Pancreas (tissue), 10 donors: Measurements from ENCODE around the gene PTPRU. TPM values are rescaled to one million over a fixed set of nuclear protein-coding genes. Genes with fewer than 3 reads are reported as not detected.

Experiments
- ATAC-seq, 4 donors: fragments of 200-7000 bp; cut with Tn5 transposase; one replicate each; pipeline versions ENCODE4 v1.8.0 to v1.9.1; 2020; ENCODE audit warnings: mild to moderate bottlenecking in 4 of 4, moderate library complexity in 4 of 4
- DNase-seq, 6 donors: peaks; one replicate each; pipeline ENCODE4 v3.0.0-alpha.2; 2020
- FAIRE-seq: peaks from 2 replicates; lab custom pipeline; 2012; peaks lifted over from hg19 to GRCh38; lab: Jason Lieb, UNC
- H3K27ac ChIP-seq, 4 donors: fragments of 200-600 bp; sonication (generic); 1 replicate in 3 of 4; 2 replicates in 1 of 4; pipeline versions ENCODE4 v1.5.0 to v1.8.0; 2020
- H3K27me3 ChIP-seq, 4 donors: fragments of 200-600 bp; one replicate each; pipeline ENCODE4 v1.8.0; 2021
- H3K36me3 ChIP-seq, 3 donors: fragments of 200-600 bp; sonication (generic) in 1 of 3; one replicate each; pipeline versions ENCODE4 v1.5.0 to v1.8.0; 2020 to 2021
- H3K4me1 ChIP-seq, 3 donors: fragments of 200-600 bp; one replicate each; pipeline ENCODE4 v1.8.0; 2021
- H3K4me3 ChIP-seq, 4 donors: fragments of 200-600 bp; sonication (generic) in 2 of 4; one replicate each; pipeline versions ENCODE4 v1.5.0 to v1.8.0; 2020 to 2021
- H3K9me3 ChIP-seq, 4 donors: fragments of 200-600 bp; one replicate each; pipeline ENCODE4 v1.8.0; 2021
- WGBS, 2 donors: extraction: QIAGEN DNeasy Blood & Tissue Kit; methylation state at CpG; one replicate each; pipeline ENCODE4 v1.1.7; 2013; 5-methylcytosine and 5-hydroxymethylcytosine counted together
- intact Hi-C, 3 donors: fragments of 100-400 bp; cut with DNase I; formaldehyde crosslinking; loops; one replicate each; pipeline versions ENCODE4 v1.11.1 to v1.14.2; 2022
- polyA plus RNA-seq, 2 donors: library from polyadenylated mRNA; stranded (reverse); fragments of 200-250 nt; gene quantifications; one replicate each; pipeline ENCODE4 v1.2.3, GENCODE V29; 2013
- total RNA-seq, 6 donors: library from RNA; stranded (reverse); fragmentation: NEBNext Ultra II Directional in 4 of 6; extraction: Animal tissue kit (Norgen Biotek cat#: 25700) in 4 of 6; gene quantifications; one replicate each; pipeline versions ENCODE4 v1.2.1 to v1.2.4, GENCODE V29; 2021 to 2023
- TF ChIP-seq, protein P1 (sequence below), 4 donors: fragments of 200-600 bp; sonication (generic) in 3 of 4; IDR thresholded peaks; one replicate each; pipeline versions ENCODE4 v1.5.0 to v1.8.0; 2021; ENCODE audit warnings: antibody characterized with exemption in 4 of 4
- donor health status: healthy with polysubstance abuse.
- donor health status: DM: no; HTN: no; CAD: no; lungs with moderate emphysema.
- donor health status: DM: no; HTN: no; CAD: no.
- donor health status: control.
- donor health status: control.
- donor health status: Bipolar disorder and iron deficiency.
- donor health status: DM: yes; HTN: yes; CAD: no.
- donor health status: DM: no; HTN: no; CAD: no.
- donor health status: DM: no; HTN: no; CAD: no.
- donor health status: DM: yes; HTN: yes; CAD: no.

The PTPRU gene
- total and polyA plus RNA-seq, 8 donors: 12.3 to 20.9 (median 15.2) TPM

GRCh38 chr1:29315876-29316275 lies 79.6 kb downstream of the PTPRU start:
- DNase-seq (no peak), ATAC-seq (no peak), FAIRE-seq (no peak)
- intact Hi-C loops: no loop called here
- Histone ChIP-seq H3K4me3 (no peak overlapping the region), H3K36me3 (no peaks in the 10 kb centered on the region), H3K4me1 (no peaks in the 10 kb centered on the region), H3K9me3 (no peaks in the 10 kb centered on the region), H3K27me3 (no peaks in the 10 kb centered on the region), H3K27ac (no peak overlapping the region)
- 83 to 93% methylated on average over 4 of the region's 4 CpGs for WGBS, 2 donors
- TF ChIP-seq, protein P1, sequence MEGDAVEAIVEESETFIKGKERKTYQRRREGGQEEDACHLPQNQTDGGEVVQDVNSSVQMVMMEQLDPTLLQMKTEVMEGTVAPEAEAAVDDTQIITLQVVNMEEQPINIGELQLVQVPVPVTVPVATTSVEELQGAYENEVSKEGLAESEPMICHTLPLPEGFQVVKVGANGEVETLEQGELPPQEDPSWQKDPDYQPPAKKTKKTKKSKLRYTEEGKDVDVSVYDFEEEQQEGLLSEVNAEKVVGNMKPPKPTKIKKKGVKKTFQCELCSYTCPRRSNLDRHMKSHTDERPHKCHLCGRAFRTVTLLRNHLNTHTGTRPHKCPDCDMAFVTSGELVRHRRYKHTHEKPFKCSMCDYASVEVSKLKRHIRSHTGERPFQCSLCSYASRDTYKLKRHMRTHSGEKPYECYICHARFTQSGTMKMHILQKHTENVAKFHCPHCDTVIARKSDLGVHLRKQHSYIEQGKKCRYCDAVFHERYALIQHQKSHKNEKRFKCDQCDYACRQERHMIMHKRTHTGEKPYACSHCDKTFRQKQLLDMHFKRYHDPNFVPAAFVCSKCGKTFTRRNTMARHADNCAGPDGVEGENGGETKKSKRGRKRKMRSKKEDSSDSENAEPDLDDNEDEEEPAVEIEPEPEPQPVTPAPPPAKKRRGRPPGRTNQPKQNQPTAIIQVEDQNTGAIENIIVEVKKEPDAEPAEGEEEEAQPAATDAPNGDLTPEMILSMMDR (IDR thresholded peaks at IDR 0.05): no peak

DNA sequence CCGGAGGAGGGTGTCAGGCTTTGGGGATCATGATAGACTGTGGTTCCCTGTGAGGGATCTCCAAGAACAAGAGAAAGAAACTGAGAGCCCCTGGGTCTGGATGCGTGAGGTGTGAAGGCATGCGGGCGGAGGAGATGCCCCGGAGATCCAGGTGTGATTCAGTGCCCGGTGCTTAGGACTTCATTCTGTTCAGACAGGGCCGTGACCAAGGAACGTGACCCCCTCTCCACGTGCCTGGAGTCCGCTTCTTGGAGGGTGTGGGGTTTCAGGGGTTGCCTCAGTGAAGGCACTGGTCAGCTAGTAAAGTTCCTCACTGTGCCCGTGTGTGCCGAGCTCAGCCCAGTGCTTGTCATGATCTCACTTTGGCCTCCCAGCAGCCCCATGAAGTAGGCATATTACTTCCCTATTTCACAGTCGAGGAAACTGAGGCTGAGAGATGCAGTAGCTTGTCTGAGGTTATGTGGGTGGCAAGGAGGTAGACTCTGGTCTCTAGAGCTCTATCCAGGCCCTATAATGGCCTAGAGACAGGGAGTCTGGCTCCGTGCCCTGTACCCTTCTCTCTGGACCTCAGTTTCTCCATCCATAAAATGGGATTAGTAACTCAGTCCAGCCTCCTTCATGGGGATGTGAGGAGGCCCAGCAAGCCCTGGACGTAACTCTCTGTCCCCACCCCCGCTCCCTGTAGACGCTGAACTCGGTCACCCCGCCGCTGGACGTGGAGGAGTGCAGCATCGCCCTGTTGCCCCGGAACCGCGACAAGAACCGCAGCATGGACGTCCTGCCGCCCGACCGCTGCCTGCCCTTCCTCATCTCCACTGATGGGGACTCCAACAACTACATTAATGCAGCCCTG lies 81.0 kb downstream of the PTPRU start:
- H3K27ac ChIP-seq: no peak overlapping the region
- no peaks in the 10 kb centered on the region for H3K27me3 ChIP-seq
- H3K4me1 ChIP-seq: no peaks in the 10 kb centered on the region
- 91 to 96% methylated on average over 30 of the region's 30 CpGs for WGBS, 2 donors
- H3K36me3 ChIP-seq: no peaks in the 10 kb centered on the region
- H3K9me3 ChIP-seq: no peaks in the 10 kb centered on the region
- DNase-seq: no peak
- H3K4me3 ChIP-seq: no peak overlapping the region
- no peak for FAIRE-seq
- TF ChIP-seq, protein P1 (IDR thresholded peaks at IDR 0.05): no peak
- intact Hi-C loops: no loop called here
- no peak for ATAC-seq

DNA sequence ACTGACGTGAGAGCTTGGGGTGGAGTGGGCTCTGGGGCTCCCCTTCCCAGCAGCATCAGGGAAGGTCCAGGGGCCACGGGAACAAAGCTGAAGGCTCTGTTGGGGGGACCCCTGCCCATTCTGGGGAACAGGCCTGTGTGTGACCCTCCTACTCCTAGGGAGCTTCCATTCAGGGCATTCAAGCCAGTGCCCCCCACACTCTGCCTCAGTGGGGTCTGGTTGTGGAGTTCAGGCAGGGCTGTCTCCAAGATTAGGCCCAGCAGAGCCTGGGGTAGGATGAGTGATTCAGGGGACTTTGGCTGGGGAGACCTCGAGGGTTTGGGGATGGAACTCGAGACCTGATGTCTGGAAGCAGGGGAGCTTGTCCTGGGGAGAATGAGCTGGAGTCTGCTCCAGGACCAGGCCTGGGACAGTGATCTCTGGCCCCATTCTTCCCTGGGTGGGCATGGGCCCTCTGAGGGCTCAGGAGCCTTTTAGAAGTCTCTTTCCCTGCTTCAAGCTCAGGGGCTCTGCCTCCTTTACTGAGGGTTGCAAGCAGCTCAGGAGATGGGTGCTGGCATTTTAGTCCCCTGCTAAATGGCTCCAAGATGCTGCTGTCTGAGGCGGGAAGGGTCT lies 81.7 kb downstream of the PTPRU start:
- TF ChIP-seq, protein P1 (IDR thresholded peaks at IDR 0.05): no peak
- DNase-seq: no peak
- no peaks in the 10 kb centered on the region for H3K9me3 ChIP-seq
- no peak overlapping the region for H3K27ac ChIP-seq
- ATAC-seq: no peak
- intact Hi-C loops: no loop called here
- H3K4me1 ChIP-seq: no peaks in the 10 kb centered on the region
- H3K36me3 ChIP-seq: no peaks in the 10 kb centered on the region
- FAIRE-seq: no peak
- no peak overlapping the region for H3K4me3 ChIP-seq
- H3K27me3 ChIP-seq: no peaks in the 10 kb centered on the region
- 88 to 95% methylated on average over 5 of the region's 5 CpGs for WGBS, 2 donors

GRCh38 chr1:29318724-29319123 lies 82.4 kb downstream of the PTPRU start:
- FAIRE-seq (no peak), DNase-seq (no peak), ATAC-seq (no peak)
- Histone ChIP-seq H3K4me3 (no peak overlapping the region), H3K36me3 (no peaks in the 10 kb centered on the region), H3K4me1 (no peaks in the 10 kb centered on the region), H3K9me3 (no peaks in the 10 kb centered on the region), H3K27ac (no peak overlapping the region), H3K27me3 (no peaks in the 10 kb centered on the region)
- 92% methylated on average over 10 of the region's 10 CpGs for WGBS, 2 donors
- intact Hi-C loops: no loop called here
- TF ChIP-seq, protein P1 (IDR thresholded peaks at IDR 0.05): no peak
